Measurements from ENCODE around the gene PRDM16.

Gene PRDM16

DNA sequence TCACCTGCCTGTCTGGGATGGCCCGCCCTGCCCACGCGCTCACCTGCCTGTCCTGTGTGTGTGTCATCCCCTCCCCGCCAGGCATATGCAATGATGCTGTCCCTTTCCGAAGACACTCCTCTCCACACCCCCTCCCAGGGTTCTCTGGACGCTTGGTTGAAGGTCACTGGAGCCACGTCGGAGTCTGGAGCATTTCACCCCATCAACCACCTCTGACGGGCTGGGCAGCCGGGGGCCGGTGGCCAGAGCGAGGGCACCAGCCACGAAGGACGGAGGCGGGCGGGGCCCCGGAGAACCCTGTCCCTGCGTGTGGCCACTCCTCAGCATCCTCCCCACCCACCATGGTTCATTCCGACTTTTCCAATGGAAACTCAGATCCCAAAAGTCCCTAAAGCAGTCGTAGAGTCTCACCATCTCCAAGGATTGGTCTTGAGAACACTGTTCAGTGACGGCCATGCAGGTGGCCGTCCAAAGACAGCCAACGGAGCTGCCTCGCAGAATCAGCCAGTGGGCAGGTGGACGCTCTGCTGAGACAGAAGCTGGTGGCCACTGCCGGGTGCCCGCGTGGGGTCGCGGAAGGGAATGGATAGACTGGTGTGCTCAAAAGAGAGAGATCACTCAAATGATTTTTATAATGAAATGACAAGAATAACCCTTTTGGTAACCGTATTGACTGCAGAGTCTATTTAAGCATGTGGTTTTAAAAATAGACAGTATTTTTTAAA is 364.8 kb downstream of the PRDM16 start:
- no peak for DNase-seq (ENCODE audit: low spot score)

DNA sequence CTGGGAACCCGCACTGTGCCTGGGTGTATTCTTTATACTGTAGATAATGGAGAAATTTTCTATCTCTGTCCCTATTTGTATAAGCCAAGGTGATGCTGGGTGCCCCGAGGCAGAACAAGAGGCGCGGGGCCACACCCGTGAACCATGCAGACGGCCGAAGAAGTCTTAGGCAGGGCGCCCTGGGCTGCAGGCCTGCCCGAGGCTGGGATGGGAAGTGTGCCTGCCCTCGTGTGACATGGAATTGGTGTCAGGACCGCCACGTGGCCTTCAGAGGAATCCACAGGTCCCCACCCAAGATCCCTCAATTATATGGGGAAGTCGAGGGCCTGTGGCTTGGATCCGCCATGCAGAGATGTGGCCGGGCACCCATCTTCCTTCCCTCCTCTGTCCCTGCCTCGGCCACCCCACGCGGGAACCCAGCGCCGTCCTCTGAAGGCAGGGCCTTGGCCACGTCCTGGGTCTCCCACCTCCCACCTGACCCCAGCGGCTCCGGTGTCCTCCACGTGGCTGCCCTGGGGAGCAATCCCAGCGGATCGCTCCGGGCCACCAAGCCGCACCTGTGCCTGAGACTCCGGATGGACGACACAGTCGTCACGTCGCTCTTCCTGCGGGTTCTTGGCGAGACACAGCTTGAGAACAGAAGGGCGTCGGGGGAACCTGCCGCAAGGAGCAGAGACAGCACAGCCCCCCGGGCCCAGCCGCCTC is 365.6 kb downstream of the PRDM16 start:
- no peak for DNase-seq (ENCODE audit: low spot score)

DNA sequence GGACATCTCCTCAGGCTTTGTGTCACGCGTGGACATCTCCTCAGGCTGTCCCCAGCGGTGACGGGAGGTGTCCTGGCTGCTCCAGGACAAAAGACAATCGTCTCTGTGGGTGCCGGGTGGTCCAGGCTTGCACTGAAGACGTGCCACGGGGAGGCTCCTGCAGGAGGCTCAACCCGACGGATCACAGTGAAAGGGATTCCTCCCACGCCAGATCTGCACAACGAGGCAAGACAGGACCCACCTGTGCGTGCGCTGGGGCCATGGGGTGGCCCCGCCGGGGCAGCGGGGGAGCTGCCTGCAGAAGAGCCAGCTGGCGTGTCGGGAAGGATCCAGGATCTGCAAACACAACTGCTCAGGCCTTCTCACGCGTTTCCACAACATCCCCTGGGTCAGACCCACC is 366.7 kb downstream of the PRDM16 start:
- DNase-seq (ENCODE audit: low spot score) = no peak

DNA sequence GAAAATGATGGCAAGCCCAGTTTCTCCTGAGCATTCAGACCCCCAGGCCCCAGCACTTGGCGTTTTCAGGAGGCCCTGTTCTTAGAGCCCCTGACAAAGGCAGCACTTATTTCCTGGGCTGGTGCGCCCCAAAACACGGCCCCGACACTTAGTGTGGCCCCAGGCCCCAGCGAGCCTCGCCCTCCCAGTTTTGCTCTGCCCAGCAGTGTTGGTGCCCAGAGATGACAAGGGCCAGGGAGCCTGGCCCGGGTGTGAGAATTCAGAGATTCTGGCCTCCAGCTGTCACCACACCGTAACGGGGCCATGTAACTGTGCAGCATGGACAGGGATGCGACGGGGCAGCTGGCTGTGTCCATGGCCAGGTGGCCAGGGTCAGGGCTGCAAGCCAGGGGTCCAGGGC is 367.4 kb downstream of the PRDM16 start:
- DNase-seq (ENCODE audit: low spot score) = no peak

DNA sequence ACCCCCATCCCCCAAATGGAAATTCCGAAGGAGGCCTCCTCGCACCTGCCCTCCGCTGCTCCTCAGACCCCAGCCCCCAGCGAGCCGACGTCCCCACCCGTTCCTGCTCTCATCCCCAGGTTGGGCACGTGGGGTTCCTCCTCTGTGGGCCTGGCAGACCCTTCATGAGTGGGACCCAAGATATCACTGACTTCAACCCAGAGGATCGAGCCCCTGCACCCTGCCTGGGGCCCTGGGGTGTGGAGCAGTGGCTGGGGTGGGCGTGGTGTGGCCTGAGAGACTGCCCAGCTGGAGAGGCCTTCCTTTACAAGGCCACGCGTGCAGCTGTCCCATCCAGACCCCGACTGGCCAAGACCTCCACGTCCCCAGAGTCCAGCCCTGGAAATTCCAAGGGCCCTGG is 367.9 kb downstream of the PRDM16 start:
- no peak for DNase-seq (ENCODE audit: low spot score)

GRCh38 chr1:3438661-3439180 is 369.7 kb downstream of the PRDM16 start:
- no peak for DNase-seq (ENCODE audit: low spot score)

- DNase-seq (ENCODE audit: low spot score) = no peak
Measured at GRCh38 chr1:3439346-3440299, 370.6 kb downstream of the PRDM16 start.

DNA sequence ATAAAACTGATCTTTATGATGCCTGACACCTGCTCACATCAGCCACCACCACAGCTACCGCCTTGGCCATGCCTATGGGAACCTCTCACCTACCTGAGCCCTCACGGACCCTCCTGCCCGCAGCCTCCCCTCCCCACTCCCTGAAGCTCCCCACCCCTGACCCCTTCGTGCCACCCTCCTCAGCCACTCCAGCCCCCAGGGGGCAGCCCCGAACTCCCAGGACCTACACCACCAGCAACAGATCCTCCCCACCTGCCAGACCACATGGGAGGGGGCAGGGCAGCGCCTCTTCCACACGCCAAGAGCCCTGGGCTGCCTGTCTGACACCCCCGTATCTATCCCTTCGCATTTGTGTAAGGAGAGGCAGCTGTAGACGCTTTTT is 371.3 kb downstream of the PRDM16 start:
- no peak for DNase-seq (ENCODE audit: low spot score)

GRCh38 chr1:3440711-3441409 is 371.9 kb downstream of the PRDM16 start:
- no peak for DNase-seq (ENCODE audit: low spot score)

DNA sequence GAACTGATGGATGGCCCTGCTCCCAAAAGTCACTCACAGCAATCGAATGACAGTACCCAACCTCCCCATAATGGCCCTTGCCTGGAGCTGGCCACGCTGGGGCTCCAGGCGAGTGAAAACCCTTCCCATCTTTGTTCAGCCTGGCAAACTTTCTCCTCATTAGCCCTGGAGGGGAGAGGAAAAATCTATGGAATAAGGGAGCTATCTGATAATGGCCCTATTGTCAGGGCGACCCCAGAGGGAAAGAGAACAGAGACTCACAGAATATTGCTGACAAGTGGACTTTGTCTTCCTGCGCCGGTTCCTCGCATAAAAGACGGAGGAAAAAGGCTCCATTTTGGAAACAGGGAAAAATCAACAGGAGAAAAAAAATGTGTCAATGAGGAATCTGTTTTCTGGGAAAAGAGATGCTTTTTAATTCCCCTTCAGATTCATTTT is 372.4 kb downstream of the PRDM16 start:
- DNase-seq (ENCODE audit: low spot score) = no peak

GRCh38 chr1:3441880-3442279 is 372.9 kb downstream of the PRDM16 start:
- DNase-seq (ENCODE audit: low spot score) = no peak

- DNase-seq (ENCODE audit: low spot score) = no peak
Measured at GRCh38 chr1:3442331-3442730, 373.3 kb downstream of the PRDM16 start.

- no peak for DNase-seq (ENCODE audit: low spot score)
Measured at GRCh38 chr1:3442901-3443300, 373.9 kb downstream of the PRDM16 start.

DNA sequence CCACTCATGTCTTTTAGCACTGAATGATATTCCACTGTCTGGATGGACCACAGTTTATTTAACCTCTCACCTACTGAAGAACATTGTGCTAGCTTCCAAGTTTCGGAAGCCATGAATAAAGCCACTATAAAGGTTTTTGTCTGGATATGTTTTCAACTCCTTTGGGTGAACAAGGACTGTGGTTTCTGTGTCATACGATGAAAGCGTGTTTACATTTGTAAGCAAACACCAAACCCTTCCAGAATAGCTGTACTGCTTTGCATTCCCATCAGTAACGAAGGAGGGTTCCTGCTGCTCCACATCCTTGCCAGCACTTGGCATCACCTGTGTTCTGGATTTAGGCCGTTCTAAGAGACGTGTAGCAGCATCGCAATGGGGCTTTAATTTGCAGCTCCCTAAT is 374.8 kb downstream of the PRDM16 start:
- no peak for DNase-seq (ENCODE audit: low spot score)

GRCh38 chr1:3444298-3444697 is 375.3 kb downstream of the PRDM16 start:
- no peak for DNase-seq (ENCODE audit: low spot score)

- no peak for DNase-seq (ENCODE audit: low spot score)
Measured at GRCh38 chr1:3444736-3445135, 375.7 kb downstream of the PRDM16 start.

DNA sequence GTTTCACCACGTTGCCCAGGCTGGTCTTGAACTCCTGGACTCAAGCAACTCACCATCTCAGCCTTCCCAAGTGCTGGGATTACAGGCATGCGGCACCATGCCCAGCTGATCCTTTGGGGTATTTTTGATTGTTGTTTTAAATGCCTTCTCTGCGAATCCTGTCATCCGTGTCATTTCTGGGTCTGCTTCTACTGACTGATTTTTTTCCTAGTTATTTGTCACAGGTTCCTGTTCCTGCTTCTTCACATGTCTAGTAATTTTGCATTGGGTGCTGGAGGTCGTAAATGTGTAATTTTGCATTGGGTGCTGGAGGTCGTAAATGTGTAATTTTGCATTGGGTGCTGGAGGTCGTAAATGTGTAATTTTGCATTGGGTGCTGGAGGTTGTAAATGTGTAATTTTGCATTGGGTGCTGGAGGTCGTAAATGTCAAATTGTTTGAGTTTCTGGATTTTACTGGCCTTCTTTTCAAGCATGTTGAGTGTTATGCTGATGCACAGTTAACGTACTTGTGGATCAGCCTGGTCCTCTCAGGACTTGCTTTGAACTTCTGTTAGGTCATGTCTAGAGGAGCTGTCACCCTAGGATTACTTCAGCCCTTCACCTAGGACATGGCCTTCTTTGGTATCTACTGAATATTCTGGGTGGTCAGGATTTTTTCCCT is 381.3 kb downstream of the PRDM16 start:
- DNase-seq (ENCODE audit: low spot score) = no peak

DNA sequence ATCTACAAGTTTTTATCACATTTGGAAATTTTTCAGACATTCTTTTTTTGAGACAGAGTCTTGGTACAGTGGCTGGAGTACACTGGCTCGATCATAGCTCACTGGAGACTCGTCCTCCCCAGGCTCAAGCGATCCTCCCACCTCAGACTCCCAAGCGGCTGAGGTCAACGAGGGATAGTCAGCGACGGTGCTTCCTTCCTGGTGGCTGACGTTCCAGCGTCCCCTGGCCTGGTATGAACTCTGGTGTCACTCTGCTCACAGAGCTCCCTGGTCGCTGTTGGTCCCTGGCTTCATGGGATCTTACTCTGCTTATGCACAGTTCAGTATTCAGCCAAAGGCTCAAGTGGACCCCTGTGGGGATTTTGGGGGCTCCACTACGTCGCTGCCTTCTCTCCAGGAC is 382.0 kb downstream of the PRDM16 start:
- DNase-seq (ENCODE audit: low spot score) = no peak

DNA sequence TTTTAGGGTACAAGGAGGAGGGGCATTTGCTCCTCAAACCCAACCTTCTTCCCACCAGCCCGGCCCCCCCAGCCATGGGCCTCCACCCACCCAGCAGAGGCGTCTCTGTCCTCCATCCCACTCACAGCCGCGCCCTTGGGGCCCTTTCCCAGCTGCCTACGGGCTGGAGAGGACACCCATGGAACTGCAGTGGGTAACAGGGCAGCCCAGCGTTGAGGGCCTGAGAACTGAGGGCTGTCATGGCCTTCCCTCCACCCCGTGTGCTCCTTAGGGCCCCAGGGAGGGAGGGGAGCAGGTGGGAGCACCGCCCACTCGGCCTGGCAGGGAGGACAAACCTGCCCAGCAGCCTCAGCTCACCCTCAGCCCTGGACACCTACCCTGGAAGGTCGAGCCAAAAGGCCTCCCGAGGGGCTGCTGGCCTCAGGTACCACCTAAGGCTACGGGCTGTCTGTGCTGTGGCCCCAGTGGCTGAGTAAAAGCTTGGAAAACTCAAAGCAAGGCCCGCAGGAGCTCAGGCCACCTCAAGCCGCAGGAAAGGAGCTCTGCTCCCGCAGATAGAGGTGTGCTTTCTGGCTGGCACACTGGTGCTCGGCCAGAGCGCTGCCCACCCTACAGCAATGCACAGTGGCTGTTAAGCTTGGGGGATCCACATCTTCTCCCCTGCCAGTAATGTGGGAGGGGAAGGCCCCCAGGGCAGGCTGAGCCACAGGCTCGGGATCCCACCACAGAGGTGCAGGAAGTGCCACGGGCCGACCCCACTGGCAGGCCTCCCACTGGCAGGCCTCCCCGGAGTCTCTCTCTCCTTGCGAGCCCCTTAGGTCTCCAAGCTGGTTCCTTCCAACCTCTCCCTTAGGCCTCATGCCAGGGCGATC is 383.2 kb downstream of the PRDM16 start:
- DNase-seq (ENCODE audit: low spot score) = no peak

- DNase-seq (ENCODE audit: low spot score) = no peak
Measured at GRCh38 chr1:3452866-3453175, 383.8 kb downstream of the PRDM16 start.

Measured in RKO (cell line).